Brain microvascular endothelial cell (primary cell): ENCODE data around the gene KRTAP1-5.
"Not testable (repeated sequence)": the region's sequence is repeated elsewhere in the genome, so short reads cannot be mapped to it uniquely, and the experiment has no call there.

ENCODE experiments used
- DNase-seq: peaks from one replicate; pipeline ENCODE4 v3.0.0-alpha.2; 2020
- H3K27ac ChIP-seq: fragments of 250-450 bp; sonication (Bioruptor Pico); 2 replicates; pipeline ENCODE4 v1.5.1; 2020; ENCODE audit warnings: mild to moderate bottlenecking, moderate library complexity
- H3K27me3 ChIP-seq: fragments of 250-450 bp; sonication (Bioruptor Pico); replicated peaks from 2 replicates; pipeline ENCODE4 v1.5.1; 2020; ENCODE audit warnings: mild to moderate bottlenecking
- H3K36me3 ChIP-seq: fragments of 250-450 bp; sonication (Bioruptor Pico); replicated peaks from 2 replicates; pipeline ENCODE4 v1.5.1; 2020; ENCODE audit warnings: mild to moderate bottlenecking
- H3K4me3 ChIP-seq: 2 replicates; pipeline ENCODE4 v1.5.1; 2011; ENCODE audit warnings: low read depth, mild to moderate bottlenecking, control low read depth, low read length, moderate library complexity
- CTCF ChIP-seq: IDR thresholded peaks from 2 replicates; pipeline ENCODE4 v1.5.1; 2011; ENCODE audit warnings: low read depth, mild to moderate bottlenecking, moderate library complexity, low read length, control low read depth, inconsistent platforms; ENCODE audit errors: missing control alignments
- in situ Hi-C: cut with HindIII; loops from 2 replicates; pipeline ENCODE4 v1.10.0; 2017; ENCODE audit warnings: low sequenced_read_pairs, low pct_ligation_motif_present

The KRTAP1-5 gene

GRCh38 chr17:41048441-41048840, 21.4 kb upstream of the KRTAP1-5 start:
- Histone ChIP-seq H3K27me3 (no peaks in the 10 kb centered on the region), H3K4me3 (no peak overlapping the region), H3K36me3 (no peaks in the 10 kb centered on the region), H3K27ac (peak overlapping the region; percentile 78)
- no peak for TF ChIP-seq CTCF
- in situ Hi-C loops = no loop called here
- DNase-seq = peak; percentile 45

GRCh38 chr17:41046735-41047465, 19.9 kb upstream of the KRTAP1-5 start, which contains the start of gene KRTAP2-1:
Gene KRTAP2-1 (minus strand): TSS chr17:41047316. CDS start chr17:41047267, 49 bp downstream.
- in situ Hi-C loops, H3K4me3 ChIP-seq, DNase-seq, H3K27me3 ChIP-seq, H3K36me3 ChIP-seq: not testable (repeated sequence)
- H3K27ac ChIP-seq = peak within 1 kb of the TSS; percentile 78

DNA sequence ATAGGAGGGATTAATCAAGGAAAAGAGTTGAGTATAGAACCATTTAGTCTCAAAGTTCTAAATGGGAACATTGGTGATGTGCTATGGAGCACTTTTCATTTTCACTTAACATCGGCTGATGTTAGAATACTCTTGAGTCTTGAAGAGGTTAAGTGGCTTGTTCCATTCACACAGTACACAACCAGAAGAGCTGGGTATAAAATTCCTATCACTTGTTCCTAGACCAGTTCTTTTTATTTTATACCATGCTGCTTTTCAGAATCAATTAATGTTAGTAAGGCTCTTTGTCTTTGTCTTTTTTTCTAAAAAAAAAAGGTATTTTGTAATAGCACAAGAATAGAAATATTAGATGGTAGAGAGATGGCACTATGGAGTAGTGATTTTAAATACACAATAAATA, 15.9 kb upstream of the KRTAP1-5 start:
- no peak for DNase-seq
- Histone ChIP-seq H3K27me3 (no peaks in the 10 kb centered on the region), H3K27ac (no peak overlapping the region), H3K36me3 (no peaks in the 10 kb centered on the region), H3K4me3 (no peak overlapping the region)
- in situ Hi-C loops = no loop called here
- no peak for TF ChIP-seq CTCF

DNA sequence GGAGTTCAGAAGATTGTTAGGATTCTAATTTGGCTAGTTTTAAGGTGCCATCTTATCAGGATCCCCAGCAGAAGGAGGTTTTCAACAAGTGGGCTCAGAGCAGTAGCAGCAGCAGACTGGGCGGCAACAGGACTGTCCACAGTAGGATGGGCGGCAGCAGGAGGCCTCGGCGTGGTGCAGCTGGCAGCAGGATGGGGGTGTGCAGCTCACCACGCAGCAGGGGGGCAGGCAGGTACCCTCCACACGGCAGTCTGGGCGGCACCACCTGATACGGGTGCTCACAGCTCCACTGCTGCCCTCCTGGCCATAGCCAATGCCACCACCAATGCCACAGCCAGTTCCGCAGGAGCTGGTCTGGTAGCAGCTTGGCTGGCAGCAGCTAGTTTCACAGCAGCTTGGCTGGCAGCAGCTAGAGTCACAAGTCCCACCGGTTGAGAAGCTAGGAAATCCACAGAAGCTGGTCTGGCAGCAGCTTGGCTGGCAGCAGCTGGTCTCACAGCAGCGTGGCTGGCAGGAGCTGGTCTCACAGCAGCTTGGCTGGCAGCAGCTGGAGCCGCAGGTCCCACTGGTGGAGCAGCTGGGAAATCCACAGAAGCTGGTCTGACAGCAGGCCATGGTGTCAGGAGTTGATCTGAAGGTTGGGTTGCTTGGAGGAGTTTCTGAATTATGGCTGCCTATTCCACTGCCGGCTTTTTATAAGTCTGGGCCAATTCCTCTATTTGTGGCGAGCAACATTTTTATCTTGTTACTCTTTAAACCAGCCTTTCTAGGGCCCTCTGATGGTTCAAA, 14.0 kb upstream of the KRTAP1-5 start, which contains the start of gene KRTAP1-1:
Gene KRTAP1-1, minus strand, starts transcription at position 668 of the 789 bp plus-strand sequence. Its CDS starts 53 bp downstream, at position 615.
- H3K4me3 ChIP-seq, DNase-seq, in situ Hi-C loops, H3K36me3 ChIP-seq, H3K27ac ChIP-seq, H3K27me3 ChIP-seq: not testable (repeated sequence)

GRCh38 chr17:41037853-41038350, 10.9 kb upstream of the KRTAP1-5 start:
- no peak for TF ChIP-seq CTCF
- no peak overlapping the region for H3K4me3 ChIP-seq
- no peak overlapping the region for H3K27ac ChIP-seq
- no peak for DNase-seq
- in situ Hi-C loops = no loop called here
- H3K27me3 ChIP-seq = no peaks in the 10 kb centered on the region
- H3K36me3 ChIP-seq = no peaks in the 10 kb centered on the region

DNA sequence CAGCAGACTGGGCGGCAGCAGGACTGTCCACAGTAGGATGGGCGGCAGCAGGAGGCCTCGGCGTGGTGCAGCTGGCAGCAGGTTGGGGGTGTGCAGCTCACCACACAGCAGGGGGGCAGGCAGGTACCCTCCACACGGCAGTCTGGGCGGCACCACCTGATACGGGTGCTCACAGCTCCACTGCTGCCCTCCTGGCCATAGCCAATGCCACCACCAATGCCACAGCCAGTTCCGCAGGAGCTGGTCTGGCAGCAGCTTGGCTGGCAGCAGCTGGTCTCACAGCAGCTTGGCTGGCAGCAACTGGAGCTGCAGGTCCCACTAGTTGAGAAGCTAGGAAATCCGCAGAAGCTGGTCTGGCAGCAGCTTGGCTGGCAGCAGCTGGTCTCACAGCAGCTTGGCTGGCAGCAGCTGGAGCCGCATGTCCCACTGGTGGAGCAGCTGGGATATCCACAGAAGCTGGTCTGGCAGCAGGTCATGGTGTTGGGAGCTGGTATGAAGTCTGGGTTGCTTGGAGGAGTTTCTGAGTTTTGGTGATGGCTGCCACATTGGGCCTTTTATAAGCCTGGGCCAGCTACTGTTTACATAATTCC, 7.4 kb upstream of the KRTAP1-5 start, which contains the start of gene KRTAP1-3:
Gene KRTAP1-3, minus strand, starts transcription at position 529 of the 590 bp plus-strand sequence. Its CDS starts 53 bp downstream, at position 476.
- H3K4me3 ChIP-seq, H3K27me3 ChIP-seq, DNase-seq, H3K36me3 ChIP-seq, H3K27ac ChIP-seq, in situ Hi-C loops: not testable (repeated sequence)
